NT2/D1 (cell line): ENCODE measurements around the gene COG7.

Experiments used
- DNase-seq: peaks from one replicate; pipeline ENCODE4 v3.0.0-alpha.2; 2011; ENCODE audit warnings: low read depth, low spot score
- H3K27me3 ChIP-seq: 2 replicates; pipeline ENCODE4 v1.6.0; 2011; ENCODE audit warnings: mild to moderate bottlenecking; ENCODE audit not compliant: insufficient read length, insufficient read depth
- H3K36me3 ChIP-seq: 2 replicates; pipeline ENCODE4 v1.6.1; 2011; ENCODE audit warnings: mild to moderate bottlenecking, low read length, mixed read lengths; ENCODE audit not compliant: insufficient read depth, insufficient read length
- H3K4me1 ChIP-seq: 2 replicates; pipeline ENCODE4 v1.5.1; 2011; ENCODE audit not compliant: insufficient read depth, insufficient read length
- H3K4me3 ChIP-seq: 2 replicates; pipeline ENCODE4 v1.5.1; 2011; ENCODE audit warnings: low read depth; ENCODE audit not compliant: insufficient read length
- H3K9ac ChIP-seq: 2 replicates; pipeline ENCODE4 v1.6.0; 2011; ENCODE audit warnings: low read depth; ENCODE audit not compliant: insufficient read length
- H3K9me3 ChIP-seq: 2 replicates; pipeline ENCODE4 v1.5.1; 2011; ENCODE audit warnings: mild to moderate bottlenecking, low read length; ENCODE audit not compliant: insufficient read depth
- SUZ12 ChIP-seq: IDR thresholded peaks from 2 replicates; pipeline ENCODE4 v1.6.1; 2011; ENCODE audit not compliant: insufficient read length, insufficient read depth; ENCODE audit errors: extremely low read depth
- YY1 ChIP-seq: IDR thresholded peaks from 2 replicates; pipeline ENCODE4 v1.6.1; 2011; ENCODE audit not compliant: insufficient read length, insufficient read depth
- ZNF274 ChIP-seq: IDR thresholded peaks from 2 replicates; pipeline ENCODE4 v1.6.1; 2011; ENCODE audit warnings: mild to moderate bottlenecking, low read depth, low read length

Gene COG7

DNA sequence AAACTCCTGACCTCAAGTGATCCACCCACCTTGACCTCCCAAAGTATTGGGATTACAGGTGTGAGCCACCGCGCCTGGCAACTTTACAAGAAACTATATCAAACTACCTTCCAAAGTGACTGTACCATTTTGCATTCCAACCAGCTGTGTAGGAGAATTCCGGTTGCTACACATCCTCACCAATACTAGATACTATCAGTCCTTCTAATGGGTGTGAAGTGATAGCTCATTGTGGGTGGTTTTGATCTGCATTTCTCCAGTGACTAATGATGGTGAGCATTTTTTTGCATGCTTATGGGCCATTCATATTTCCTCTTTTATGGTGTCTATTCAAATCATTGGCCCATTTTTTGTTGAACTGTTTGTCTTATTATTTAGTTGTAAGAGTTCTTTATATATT lies 113.2 kb downstream of the COG7 start:
- no peaks in the 10 kb centered on the region for H3K36me3 ChIP-seq
- peaks cover 4% of the 10 kb centered on the region for H3K4me1 ChIP-seq
- H3K9me3 ChIP-seq = no peaks in the 10 kb centered on the region
- TF ChIP-seq YY1 (no peak), ZNF274 (no peak), SUZ12 (no peak)
- no peak overlapping the region for H3K4me3 ChIP-seq
- no peak for DNase-seq
- no peaks in the 10 kb centered on the region for H3K27me3 ChIP-seq
- H3K9ac ChIP-seq = no peak overlapping the region
